K562 (cell line): ENCODE results near the gene SYT6. TPM values are rescaled to one million over a fixed set of nuclear protein-coding genes. Genes with fewer than 3 reads are reported as not detected.

Source experiments
- ATAC-seq: fragments of 200-7000 bp; cut with Tn5 transposase; 3 replicates; pipeline ENCODE4 v1.9.1; 2020; ENCODE audit warnings: moderate library complexity
- BruUV-seq: library from RNA; stranded (reverse); fragments of 400-500 nt; replicated peaks from 2 replicates; lab custom pipeline; 2021; lab: Mats Ljungman, UMichigan
- CTCF ChIA-PET: fragments of 300-600 bp; formaldehyde crosslinking; extraction: SDS; loops from one replicate; lab custom pipeline; 2021; ENCODE audit warnings: low intra/inter-chr PET ratio; lab: Yijun Ruan, JAX
- POLR2A ChIA-PET: fragments of 300-600, 350-650 bp; sonication (Branson Sonifier 250); formaldehyde crosslinking; extraction: SDS; loops from one replicate; lab custom pipeline; 2021; ENCODE audit warnings: antibody characterized with exemption, inconsistent platforms; lab: Yijun Ruan, JAX
- DNase-seq, 4 experiments: peaks; one replicate each; pipeline versions ENCODE4 v3.0.0 to v3.0.0-alpha.2; 2011 to 2018; ENCODE audit warnings: low spot score in 3 of 4, mixed read lengths in 3 of 4; ENCODE audit errors: extremely low read depth in 1 of 4
- FAIRE-seq: peaks from 2 replicates; lab custom pipeline; 2011; peaks lifted over from hg19 to GRCh38; lab: Jason Lieb, UNC
- H2AFZ ChIP-seq: 2 replicates; pipeline ENCODE4 v1.6.0; 2011; ENCODE audit warnings: low read depth, low read length, control low read depth, inconsistent platforms
- H3K27ac ChIP-seq: fragments of 200-600 bp; 3 replicates; pipeline ENCODE4 v1.8.0; 2011; ENCODE audit warnings: low read depth, mild to moderate bottlenecking, control low read depth, inconsistent platforms, low read length, moderate library complexity, mixed read lengths; ENCODE audit errors: extremely low read depth
- H3K27me3 ChIP-seq, 2 experiments: fragments of 300-600 bp in 1 of 2; 2 replicates in 1 of 2; 3 replicates in 1 of 2; pipeline versions ENCODE4 v1.6.0 to v1.8.0; 2011; ENCODE audit warnings: inconsistent platforms in 2 of 2, low read length in 2 of 2, mild to moderate bottlenecking in 1 of 2, mixed read lengths in 1 of 2, moderate library complexity in 1 of 2; ENCODE audit not compliant: control insufficient read depth in 2 of 2, insufficient read depth in 2 of 2
- H3K36me3 ChIP-seq: fragments of 300-600 bp; 3 replicates; pipeline ENCODE4 v1.8.0; 2011; ENCODE audit warnings: mild to moderate bottlenecking, low read length, inconsistent platforms; ENCODE audit not compliant: control insufficient read depth, insufficient read depth
- H3K4me1 ChIP-seq, 2 experiments: fragments of 200-600 bp in 1 of 2; replicated peaks in 1 of 2; 2 replicates in 1 of 2; 3 replicates in 1 of 2; pipeline versions ENCODE4 v1.5.1 to v1.8.0; 2011; ENCODE audit warnings: inconsistent platforms in 2 of 2, low read length in 2 of 2, mild to moderate bottlenecking in 1 of 2, mixed read lengths in 1 of 2, moderate library complexity in 1 of 2; ENCODE audit not compliant: control insufficient read depth in 2 of 2, insufficient read depth in 2 of 2
- H3K4me2 ChIP-seq: 2 replicates; pipeline ENCODE4 v1.6.1; 2011; ENCODE audit warnings: low read length, control low read depth, inconsistent platforms, mixed read lengths; ENCODE audit not compliant: insufficient read depth
- H3K4me3 ChIP-seq: fragments of 200-600 bp; sonication (generic), shearing (Covaris generic); 2 replicates; pipeline ENCODE4 v1.5.1; 2016; ENCODE audit warnings: control low read depth, inconsistent platforms
- H3K79me2 ChIP-seq: fragments of 200-600 bp; 3 replicates; pipeline ENCODE4 v1.8.0; 2011; ENCODE audit warnings: low read length, inconsistent platforms; ENCODE audit not compliant: control insufficient read depth, insufficient read depth
- H3K9ac ChIP-seq, 2 experiments: 2 replicates each; pipeline versions ENCODE4 v1.6.0 to v1.6.1; 2011; ENCODE audit warnings: low read depth in 2 of 2, low read length in 2 of 2, control low read depth in 1 of 2, inconsistent platforms in 1 of 2, mild to moderate bottlenecking in 1 of 2, mixed read lengths in 1 of 2; ENCODE audit not compliant: insufficient read depth in 1 of 2
- H3K9me1 ChIP-seq: one replicate; pipeline ENCODE4 v1.6.0; 2011; ENCODE audit warnings: inconsistent platforms, mild to moderate bottlenecking, low read length, moderate library complexity; ENCODE audit not compliant: control insufficient read depth, insufficient read depth
- H3K9me3 ChIP-seq: replicated peaks from 2 replicates; pipeline ENCODE4 v1.5.1; 2011; ENCODE audit warnings: low read depth, low read length, inconsistent platforms; ENCODE audit not compliant: control insufficient read depth, insufficient read depth
- H4K20me1 ChIP-seq: replicated peaks from 2 replicates; pipeline ENCODE4 v1.6.1; 2011; ENCODE audit warnings: low read length, inconsistent platforms, mixed read lengths; ENCODE audit not compliant: control insufficient read depth, insufficient read depth
- ATF3 ChIP-seq, 2 experiments: fragments of 450-650 bp in 1 of 2; sonication (generic) in 1 of 2; formaldehyde crosslinking in 1 of 2; IDR thresholded peaks in 1 of 2; conservative IDR thresholded peaks in 1 of 2; 2 replicates each; pipeline versions ENCODE4 v1.6.1 to v1.8.1; 2016 to 2023; ENCODE audit warnings: mild to moderate bottlenecking in 2 of 2, moderate library complexity in 2 of 2, inconsistent platforms in 1 of 2, missing genetic modification reagents in 1 of 2
- C11orf30 ChIP-seq: fragments of 450-650 bp; IDR thresholded peaks from 2 replicates; pipeline ENCODE4 v1.6.1; 2016; ENCODE audit warnings: low read depth, mild to moderate bottlenecking
- DIDO1 ChIP-seq: fragments of 450-650 bp; IDR thresholded peaks from 2 replicates; pipeline ENCODE4 v1.6.1; 2016; ENCODE audit warnings: low read depth, missing biosample characterization, missing genetic modification characterization
- HES1 ChIP-seq: fragments of 450-650 bp; IDR thresholded peaks from 2 replicates; pipeline ENCODE4 v1.6.1; 2016; ENCODE audit warnings: low read depth, mild to moderate bottlenecking, moderate library complexity
- NKRF ChIP-seq: fragments of 450-650 bp; IDR thresholded peaks from 2 replicates; pipeline ENCODE4 v1.6.1; 2016; ENCODE audit warnings: borderline replicate concordance
- RAD51 ChIP-seq: fragments of 450-650 bp; IDR thresholded peaks from 2 replicates; pipeline ENCODE4 v1.7.1; 2016; ENCODE audit warnings: low read depth, mild to moderate bottlenecking, borderline replicate concordance
- ZNF277 ChIP-seq: fragments of 250-450 bp; sonication (Bioruptor Pico); IDR thresholded peaks from 2 replicates; pipeline ENCODE4 v1.8.0; 2022; ENCODE audit warnings: inconsistent platforms, mild to moderate bottlenecking, moderate library complexity, borderline replicate concordance
- WGBS: fragments of 100-300 bp; shearing (Covaris generic); methylation state at CpG from one replicate; pipeline ENCODE4 v1.1.6; 2016; ENCODE audit warnings: low coverage, mixed read lengths; ENCODE audit not compliant: insufficient coverage; ENCODE audit errors: missing lambda C conversion rate; 5-methylcytosine and 5-hydroxymethylcytosine counted together
- in situ Hi-C: fragments of 300-500 bp; cut with MboI; formaldehyde crosslinking; loops from 4 replicates; pipeline ENCODE4 v1.15.0; 2018; ENCODE audit warnings: inconsistent platforms, mixed read lengths
- intact Hi-C: fragments of 100-400 bp; cut with micrococcal nuclease; formaldehyde crosslinking; loops from 2 replicates; pipeline ENCODE4 v1.14.2; 2022
- polyA plus RNA-seq, 8 experiments: library from polyadenylated mRNA; depleted of rRNA in 4 of 8; stranded (reverse) in 5 of 8; unstranded in 3 of 8; fragments of >200 nt; fragmentation: Nextera tagmentation in 2 of 8; fragmentation: Illumina TruSeq in 1 of 8; extraction: Ambion mirVana in 2 of 8; extraction: Trizol in 1 of 8; gene quantifications; 2 replicates each; pipeline versions ENCODE4 v1.2.1 to v1.2.3, GENCODE V29; 2011 to 2014; ENCODE audit warnings: inconsistent platforms in 1 of 8, missing spikeins in 1 of 8
- total RNA-seq, 7 experiments: library from RNA; depleted of rRNA in 6 of 7; stranded (reverse); fragments of >200 nt in 6 of 7; fragmentation: Illumina TruSeq in 2 of 7; extraction: Trizol in 2 of 7; gene quantifications; 2 replicates each; pipeline versions ENCODE4 v1.2.1 to v1.2.3, GENCODE V29; 2011 to 2021; ENCODE audit warnings: low replicate concordance in 1 of 7

Gene SYT6
- total and polyA plus RNA-seq, 9 of the 15 experiments (the other 6 are each of a cell fraction or from before 2014, with no cell fraction given), result 0.06 TPM; not detected in 8

- no peak overlapping the region for H3K27ac ChIP-seq
- BruUV-seq, result no TSS peak
- no peaks in the 10 kb centered on the region for H3K4me1 ChIP-seq
- no peak for FAIRE-seq
- no peak for DNase-seq
- no peak overlapping the region for H3K9ac ChIP-seq
- no peak for ATAC-seq
- intact Hi-C loops, result no loop called here
- H3K27me3 ChIP-seq, result peaks cover 30 to 48% of the 10 kb centered on the region in 2 experiments; a peak in 4 of 5 replicates
- H2AFZ ChIP-seq, result no peak overlapping the region
- POLR2A ChIA-PET, result interaction anchor here (1.1 kb wide), 1 partner anchor 10 kb away, joined by 6 read pairs; no protein-coding TSS in a partner anchor
- in situ Hi-C loops, result no loop called here
- TF ChIP-seq RAD51 (no peak), HES1 (no peak), DIDO1 (tag) (no peak)
- no peaks in the 10 kb centered on the region for H3K9me1 ChIP-seq
- H3K4me3 ChIP-seq, result no peak overlapping the region
- H3K79me2 ChIP-seq, result no peaks in the 10 kb centered on the region
- no peak overlapping the region for H3K4me2 ChIP-seq
- no peaks in the 10 kb centered on the region for H3K36me3 ChIP-seq
- H3K9me3 ChIP-seq, result no peaks in the 10 kb centered on the region
- CTCF ChIA-PET, result no interaction called here
- 2% methylated on average over 15 of the region's 15 CpGs for WGBS
- 0 out of 2 replicates have a peak, but pooled peaks cover 8% of the 10 kb centered on the region for H4K20me1 ChIP-seq
These were observed 16.2 kb downstream of the SYT6 start for GRCh38 chr1:114137497-114137896.

- H3K79me2 ChIP-seq, result no peaks in the 10 kb centered on the region
- WGBS, result 0% methylated on average over 7 of the region's 7 CpGs
- peaks cover 32 to 57% of the 10 kb centered on the region in 2 experiments; a peak in 4 of 5 replicates for H3K27me3 ChIP-seq
- no peak overlapping the region for H2AFZ ChIP-seq
- no peaks in the 10 kb centered on the region for H3K9me3 ChIP-seq
- POLR2A ChIA-PET, result interaction anchor here (0.6 to 1.6 kb wide), 6 partner anchors 11 to 151 kb away, joined by 3 to 4 read pairs (median 3); no protein-coding TSS in a partner anchor
- BruUV-seq, result no TSS peak
- H3K4me2 ChIP-seq, result no peak overlapping the region
- no peaks in the 10 kb centered on the region for H3K9me1 ChIP-seq
- CTCF ChIA-PET, result no interaction called here
- H4K20me1 ChIP-seq, result 0 out of 2 replicates have a peak, but pooled peaks cover 8% of the 10 kb centered on the region
- DNase-seq, result no peak
- in situ Hi-C loops, result no loop called here
- intact Hi-C loops, result no loop called here
- FAIRE-seq, result no peak
- H3K27ac ChIP-seq, result no peak overlapping the region
- no peak for ATAC-seq
- H3K36me3 ChIP-seq, result no peaks in the 10 kb centered on the region
- H3K4me1 ChIP-seq, result no peaks in the 10 kb centered on the region
- H3K9ac ChIP-seq, result no peak overlapping the region
- no peak overlapping the region for H3K4me3 ChIP-seq
- TF ChIP-seq NKRF (no peak), ATF3 (IDR thresholded peaks at IDR 0.05) (no peak), ATF3 (CRISPR knock-in tag; conservative IDR thresholded peaks at IDR 0.05) (no peak), ZNF277 (CRISPR knock-in tag) (no peak), C11orf30 (no peak)
These were observed 17.9 kb downstream of the SYT6 start for GRCh38 chr1:114135786-114136185.
